Frontal cortex (tissue), 4 donors: ENCODE measurements around the gene RPTOR. TPM values are rescaled to one million over a fixed set of nuclear protein-coding genes. Genes with fewer than 3 reads are reported as not detected.

ENCODE experiments used
- DNase-seq, 2 donors: peaks; one replicate each; pipeline ENCODE4 v3.0.0; 2012; ENCODE audit warnings: low spot score in 2 of 2
- FAIRE-seq: peaks from 2 replicates; lab custom pipeline; 2012; peaks lifted over from hg19 to GRCh38; lab: Jason Lieb, UNC
- total RNA-seq: library from RNA; depleted of rRNA; stranded (reverse); fragments of >200 nt; gene quantifications from one replicate; pipeline ENCODE4 v1.2.3, GENCODE V29; 2014
- donor health status: control.
- donor health status: control.
- donor health status: control.

The RPTOR gene
- total RNA-seq, 1 donor from 2014 or later: 12.2 TPM

DNA sequence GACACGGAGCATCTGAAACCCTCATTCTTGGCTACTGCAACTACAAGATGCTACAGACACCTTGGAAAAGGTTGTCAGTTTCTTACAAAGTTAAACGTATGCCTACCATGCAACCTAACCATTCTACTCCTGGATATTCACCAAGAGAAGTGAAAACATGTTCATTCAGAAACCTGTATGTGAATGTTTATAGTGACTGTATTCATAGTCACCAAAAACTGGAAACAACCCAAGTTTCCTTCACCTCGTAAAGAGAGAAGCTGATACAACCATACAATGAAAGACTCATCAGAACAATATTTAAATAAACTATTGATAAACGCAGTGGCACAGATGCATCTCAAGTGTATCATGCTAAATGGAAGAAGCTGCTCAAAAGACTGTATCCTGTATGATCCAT lies 391.6 kb downstream of the RPTOR start:
- no peak for DNase-seq
- FAIRE-seq: no peak

DNA sequence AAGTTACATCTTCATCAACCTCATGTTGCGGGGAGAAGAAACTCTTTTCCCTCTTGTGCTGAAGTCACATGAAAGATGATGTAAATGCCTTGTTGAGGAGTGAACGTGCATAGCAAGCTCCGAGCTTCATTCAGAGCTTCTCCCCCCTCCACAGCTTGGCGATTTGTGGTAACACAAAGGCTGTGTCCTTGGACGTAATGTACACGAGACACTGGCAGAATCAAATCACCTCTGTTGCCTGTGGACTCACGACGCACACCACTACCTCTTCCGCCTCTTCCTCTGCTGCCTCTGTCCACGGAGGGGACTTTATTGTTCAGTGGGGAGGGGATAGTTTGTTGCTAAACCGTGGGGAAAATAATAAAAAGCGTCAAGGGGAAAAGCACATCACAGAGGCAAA lies 392.1 kb downstream of the RPTOR start:
- no peak for DNase-seq
- FAIRE-seq: no peak

DNA sequence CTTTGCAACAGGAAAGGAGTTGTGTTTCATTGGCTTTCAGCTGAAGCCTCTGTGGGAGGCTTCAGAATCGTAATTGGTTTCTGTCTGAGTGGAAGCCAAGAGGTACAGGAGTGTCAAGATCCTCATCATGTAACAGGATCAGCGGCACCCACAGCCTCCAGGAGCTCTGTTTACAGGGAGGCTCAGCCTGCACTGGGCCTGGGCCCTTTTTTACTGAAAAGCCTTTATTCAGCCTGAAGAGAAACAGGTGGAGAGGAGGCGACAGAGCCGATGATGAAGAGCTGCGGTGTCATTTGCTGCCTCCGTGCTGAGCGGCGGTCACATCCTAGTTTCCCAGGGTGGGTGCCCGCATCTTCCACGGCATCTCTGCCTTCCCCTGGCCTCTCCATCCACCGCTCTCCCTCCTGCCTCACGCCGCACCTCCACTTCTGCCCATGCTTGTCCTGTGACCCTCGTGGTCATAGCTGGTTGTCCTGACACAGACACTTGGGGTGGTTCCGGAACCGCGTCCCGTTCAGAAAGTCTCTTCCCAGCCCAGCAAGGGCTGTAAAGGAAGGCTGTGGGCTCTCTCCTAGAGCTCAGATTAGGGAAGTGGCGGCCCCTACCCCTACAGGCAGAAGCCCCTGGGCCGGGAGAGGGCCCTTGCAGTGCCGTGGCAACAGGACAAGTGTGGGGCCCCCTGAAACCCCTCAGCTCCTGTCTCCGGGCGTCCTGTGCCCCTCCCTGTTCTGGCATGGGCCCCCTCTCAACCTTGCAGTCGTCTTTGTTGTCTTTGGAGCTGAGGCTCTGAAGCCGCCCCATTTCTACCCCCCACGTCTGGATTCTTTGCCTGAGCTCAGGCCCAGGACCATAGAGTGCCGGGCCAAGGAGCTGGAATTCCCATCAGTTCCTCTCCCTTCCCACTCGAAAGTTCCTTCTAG lies 393.1 kb downstream of the RPTOR start:
- DNase-seq: no peak
- FAIRE-seq: no peak

DNA sequence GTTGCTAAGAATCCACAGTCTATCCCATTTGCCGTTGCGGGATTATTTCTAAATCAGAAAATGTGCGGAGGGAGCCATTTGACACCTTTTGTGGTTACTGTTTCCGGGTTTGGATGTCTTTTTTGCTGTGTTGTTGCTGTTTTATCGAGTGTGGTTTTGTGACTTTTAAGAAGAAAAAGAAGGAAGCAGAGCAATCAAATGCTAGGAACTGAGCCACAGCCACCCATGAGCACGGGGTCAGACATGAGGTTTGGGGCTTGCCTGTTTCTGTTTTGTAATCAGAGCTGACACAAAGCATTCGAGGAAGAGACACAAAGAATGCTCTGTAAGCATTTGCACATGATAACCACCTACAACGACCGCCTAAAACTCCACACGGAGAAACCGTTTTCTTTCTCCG lies 393.9 kb downstream of the RPTOR start:
- no peak for FAIRE-seq
- DNase-seq: no peak

DNA sequence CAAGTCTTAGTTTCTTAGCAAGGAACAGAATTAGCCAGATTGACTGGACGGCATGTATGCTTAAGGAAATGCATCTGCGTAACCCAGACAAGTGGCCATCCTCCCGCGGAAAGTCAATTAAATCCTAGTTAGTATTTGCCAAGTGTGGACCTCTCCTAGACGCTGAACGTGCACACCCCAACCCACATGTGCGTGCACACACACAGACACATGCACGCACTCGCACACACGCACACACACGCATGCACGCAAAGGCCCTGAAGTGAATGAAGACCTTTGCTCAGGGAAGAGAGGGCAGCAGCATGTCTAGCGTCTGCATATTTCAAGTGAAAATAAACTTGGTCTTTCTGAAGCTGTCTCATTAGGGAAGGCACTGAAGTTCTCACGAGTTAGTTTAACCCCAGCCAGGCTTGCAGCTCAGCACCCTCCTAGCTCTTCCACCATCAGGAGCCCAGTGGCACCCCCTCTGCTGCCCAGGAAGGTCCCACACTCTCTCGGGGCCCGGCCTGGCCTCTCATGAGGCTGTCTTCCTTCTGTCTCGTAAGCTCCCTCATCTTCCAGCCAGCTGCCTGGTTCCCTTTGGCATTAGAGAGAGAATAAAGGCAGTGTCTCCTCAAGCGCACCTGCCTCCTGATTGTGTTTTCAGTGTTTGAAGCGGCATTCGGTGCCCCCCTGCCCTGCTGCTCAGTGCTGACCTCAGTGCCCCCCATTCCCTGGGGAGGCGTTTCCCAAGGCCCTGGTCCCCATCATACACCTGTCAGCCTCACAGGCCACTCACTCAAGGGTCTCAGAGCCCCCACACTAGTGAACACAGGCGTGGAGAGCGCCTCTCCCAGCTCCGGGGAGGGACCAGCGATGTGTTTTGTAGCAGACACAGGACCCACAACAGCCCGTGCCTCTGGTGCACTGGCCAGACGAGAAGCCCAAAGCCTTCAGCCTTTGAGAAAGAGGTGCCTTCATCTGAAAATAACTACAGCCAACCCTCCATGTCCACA lies 394.8 kb downstream of the RPTOR start:
- no peak for DNase-seq

DNA sequence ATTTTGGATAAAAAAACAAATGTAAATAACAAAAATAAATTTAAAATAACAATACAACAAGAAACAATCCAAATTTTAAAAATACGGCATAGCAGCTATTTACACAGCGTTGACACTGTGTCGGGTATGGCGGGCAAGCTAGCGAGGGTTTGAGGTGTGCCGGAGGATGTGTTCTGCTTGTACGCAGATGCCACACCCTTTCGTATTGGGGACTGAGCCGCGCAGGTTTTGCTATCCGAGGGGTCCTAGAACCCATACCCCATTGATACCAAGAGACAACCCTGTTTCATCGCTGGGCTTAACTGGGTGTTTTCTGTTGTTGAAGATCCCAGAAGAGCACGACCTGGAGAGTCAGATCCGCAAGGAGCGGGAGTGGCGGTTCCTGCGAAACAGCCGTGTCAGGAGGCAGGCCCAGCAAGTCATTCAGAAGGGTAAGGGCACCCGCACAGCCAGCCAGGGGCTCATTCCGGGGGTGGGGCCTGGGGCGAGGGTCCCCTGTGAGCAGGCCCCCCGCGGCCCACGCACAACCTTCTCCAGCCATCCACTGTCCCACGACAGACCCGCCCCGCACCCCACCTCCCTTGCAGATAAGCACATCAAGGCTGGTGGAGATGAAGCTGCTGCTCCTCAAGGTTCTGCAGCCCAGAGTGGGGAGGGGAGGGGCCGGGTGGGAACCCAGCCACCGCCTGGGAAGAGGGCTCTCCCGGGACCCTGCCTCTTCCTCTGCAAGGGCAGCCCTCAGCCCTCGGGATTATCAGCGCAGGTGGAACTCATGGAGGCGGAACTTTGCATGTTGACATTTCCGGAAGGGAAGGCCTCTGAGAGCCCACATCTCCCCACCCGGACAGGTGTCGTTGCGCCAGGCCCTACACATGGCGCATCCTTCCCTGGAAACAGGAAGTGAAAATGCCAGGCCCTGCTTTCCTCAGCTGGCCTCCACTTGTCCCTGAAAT lies 395.8 kb downstream of the RPTOR start:
- FAIRE-seq (no peak), DNase-seq (no peak)

More for the DNA sequence above, 394.8 kb downstream of the RPTOR start:
- FAIRE-seq: no peak

DNA sequence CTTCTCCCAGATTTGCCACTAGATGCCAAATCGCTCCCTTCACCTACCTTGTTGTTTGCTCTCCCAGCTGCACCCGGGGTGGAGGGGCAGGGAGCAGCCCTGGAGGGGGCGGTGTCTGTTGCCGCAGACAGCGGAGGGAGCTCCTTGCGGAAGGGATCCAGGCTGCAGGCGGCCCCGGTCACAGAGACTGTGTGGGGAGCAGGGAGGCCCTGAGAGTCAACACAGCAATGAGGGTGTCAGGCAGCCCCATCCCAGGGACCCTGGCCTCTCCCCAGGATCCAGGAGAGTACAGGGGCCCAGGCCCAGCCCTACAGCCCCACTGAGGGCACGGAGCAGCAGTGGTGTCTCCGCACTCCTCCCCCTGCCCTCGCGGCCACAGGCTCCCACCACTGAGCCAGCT lies 396.5 kb downstream of the RPTOR start:
- no peak for FAIRE-seq
- no peak for DNase-seq

DNA sequence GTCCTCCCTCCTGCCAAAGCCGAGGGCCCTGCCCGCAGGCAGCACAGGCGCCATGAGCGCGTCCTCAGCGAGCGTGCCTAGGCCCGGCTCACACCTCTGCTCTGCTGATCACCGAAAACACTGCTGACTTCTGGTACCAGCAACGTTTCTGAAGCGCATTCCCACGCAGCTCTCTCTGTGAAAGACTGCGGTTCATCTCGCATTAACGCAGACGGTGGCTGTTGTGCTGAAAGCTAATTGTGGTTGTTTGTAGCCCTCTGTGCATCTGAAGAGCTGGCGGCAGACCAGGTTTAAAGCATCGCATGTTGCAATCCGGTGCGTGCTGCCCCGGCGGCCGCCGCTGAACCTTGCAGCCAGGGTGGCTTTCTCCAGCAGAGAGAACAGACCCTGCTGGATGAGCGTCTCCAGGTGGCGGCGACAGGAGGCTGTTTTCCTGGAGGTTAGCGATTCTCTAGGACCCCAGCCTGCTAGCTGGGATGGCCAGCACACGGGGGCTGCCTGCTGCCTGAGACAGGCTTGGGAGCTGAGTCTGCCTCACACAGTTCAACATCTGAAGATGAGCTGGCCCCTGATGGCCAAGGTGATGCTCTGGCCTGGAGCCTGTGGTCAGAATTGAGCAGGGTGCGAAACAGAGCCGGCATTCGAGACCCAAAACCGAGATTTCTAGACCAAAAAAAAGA lies 397.2 kb downstream of the RPTOR start:
- FAIRE-seq (no peak), DNase-seq (no peak)

DNA sequence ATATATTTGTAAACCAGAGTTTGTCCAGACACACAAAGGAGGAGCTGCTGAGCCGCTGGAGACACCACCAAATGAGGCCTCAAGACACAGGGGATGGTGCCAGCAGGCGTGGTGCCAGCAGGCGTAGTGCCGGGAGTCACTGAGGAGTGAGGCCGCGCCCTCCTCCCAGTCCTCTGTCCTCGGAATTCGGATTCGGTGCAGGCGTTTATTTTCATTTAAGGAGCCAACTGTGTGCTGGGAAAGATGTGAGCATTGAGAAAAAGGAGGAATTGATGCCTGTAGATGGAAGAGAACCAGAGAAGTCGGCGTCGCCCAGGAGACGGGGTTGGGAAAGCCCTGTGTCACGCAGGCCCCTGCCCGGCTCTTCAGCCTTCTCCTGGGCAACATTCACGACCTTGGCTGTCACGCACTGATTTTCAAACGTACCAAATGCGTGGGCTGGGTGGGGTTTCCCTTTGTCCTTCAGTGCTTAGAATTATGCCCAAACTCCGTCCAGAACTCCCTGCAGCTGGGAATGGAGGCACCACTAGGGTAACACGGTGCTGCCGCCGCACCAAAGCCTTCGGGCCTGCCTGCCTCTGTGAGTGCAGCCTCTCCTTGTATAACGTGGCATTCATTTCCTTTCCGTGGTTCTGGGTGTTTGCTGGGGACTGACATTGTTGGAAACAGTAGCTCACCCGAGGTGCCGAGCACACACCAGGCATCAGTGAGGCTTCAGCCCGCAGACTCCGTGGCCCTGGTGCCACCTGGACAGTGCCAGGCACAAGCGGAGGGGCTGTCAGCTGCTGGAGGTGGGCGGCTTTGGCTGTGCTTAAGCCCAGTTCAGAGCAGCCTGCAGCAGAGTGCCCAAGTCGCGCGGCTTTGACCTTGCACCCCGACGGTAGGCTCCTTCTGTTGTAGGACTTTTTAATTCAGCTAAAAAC lies 398.0 kb downstream of the RPTOR start:
- DNase-seq: peak; percentile 58 to 74
- no peak for FAIRE-seq

DNA sequence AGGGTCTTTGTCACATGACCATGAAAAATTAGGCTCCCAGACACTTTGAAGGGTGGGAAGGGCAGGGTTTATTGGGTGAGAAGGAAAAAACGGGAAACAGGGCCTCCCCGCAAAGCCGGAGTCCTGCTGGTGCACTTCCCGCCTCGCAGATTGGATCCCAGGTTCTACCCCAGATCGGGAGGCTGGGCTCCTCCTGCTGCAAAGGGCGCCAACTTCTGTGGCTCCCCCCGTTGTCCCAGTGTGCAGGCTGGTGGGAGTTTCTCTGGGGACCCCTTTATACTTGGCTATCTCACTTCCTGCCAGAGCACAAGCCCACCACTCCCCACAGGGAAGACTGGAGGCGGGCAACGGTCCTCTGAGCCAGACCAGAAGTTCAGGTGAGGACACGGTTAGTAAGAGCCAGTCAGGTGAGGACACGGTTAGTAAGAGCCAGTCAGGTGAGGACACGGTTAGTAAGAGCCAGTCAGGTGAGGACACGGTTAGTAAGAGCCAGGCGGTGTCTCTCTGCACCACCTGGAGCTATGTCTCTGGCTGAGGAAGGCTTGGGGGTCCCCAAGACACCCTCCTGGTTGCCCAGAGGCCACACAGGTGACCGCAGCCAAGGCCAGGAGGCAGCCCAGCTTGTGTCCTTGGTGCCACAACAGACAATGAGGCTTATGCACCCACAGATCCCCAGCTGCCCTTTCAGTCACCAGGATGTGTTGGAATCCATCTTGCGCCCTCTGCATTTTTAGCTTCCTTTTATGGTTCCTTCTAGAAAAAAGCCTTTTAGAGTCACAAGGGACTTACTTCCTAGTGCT lies 398.9 kb downstream of the RPTOR start:
- FAIRE-seq (no peak), DNase-seq (no peak)

DNA sequence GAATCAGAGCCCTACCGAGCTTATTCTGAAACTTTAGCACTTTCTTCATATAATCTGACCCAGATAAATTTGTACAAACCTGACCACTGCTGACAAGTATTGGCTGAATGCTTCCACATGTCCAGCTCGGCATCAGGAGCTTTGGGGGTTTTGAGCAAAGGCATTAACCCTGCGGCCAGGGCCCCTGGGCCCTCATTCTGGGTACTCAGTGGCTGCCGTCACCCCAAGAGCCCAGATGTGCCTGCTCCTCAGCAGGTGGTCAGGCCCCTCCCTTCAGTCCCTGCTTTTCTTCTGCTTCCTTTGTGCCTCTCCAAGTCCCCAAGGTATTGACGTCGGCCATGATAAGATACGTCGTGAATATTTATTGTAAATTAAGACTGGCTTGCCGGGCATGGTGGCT lies 399.7 kb downstream of the RPTOR start:
- no peak for DNase-seq

DNA sequence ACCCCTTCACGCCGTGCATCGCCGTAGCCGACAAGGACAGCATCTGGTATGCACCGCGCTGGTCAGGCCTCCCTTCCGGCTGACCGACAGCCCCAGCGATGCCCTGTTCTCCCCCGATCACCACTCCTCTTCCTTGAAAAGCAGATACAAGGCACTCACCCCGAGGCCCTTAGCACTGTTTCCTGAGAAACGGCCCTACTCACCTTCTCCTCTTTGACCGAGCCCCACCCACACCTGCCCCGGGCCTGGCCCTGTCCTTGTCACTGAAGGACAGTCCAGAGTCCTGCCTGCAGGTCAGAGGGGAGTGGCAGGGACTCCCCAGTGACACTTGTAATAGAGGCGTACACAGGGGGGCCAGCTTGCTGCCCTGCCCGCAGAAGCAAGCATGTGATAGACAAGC lies 401.1 kb downstream of the RPTOR start:
- DNase-seq: no peak
- no peak for FAIRE-seq

More for the DNA sequence above, 399.7 kb downstream of the RPTOR start:
- FAIRE-seq: no peak

DNA sequence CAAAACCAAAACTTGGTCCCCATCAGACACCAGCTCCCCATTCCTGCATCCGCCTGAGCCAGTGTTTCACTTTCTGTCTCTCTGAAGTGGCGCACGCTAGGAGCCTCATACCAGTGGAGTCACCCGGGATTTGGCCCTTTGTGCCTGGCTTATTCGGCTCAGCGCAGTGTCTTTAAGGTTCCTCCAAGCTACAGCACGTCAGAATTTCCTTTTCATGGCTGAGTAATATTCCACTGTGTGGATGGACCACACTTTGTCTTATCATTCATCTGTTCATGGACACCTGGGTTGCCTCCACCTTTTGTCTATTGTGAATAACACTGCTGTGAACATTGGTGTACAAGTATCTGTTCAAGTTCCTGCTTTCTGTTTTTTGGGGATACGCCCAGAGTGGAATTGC lies 401.8 kb downstream of the RPTOR start:
- FAIRE-seq (no peak), DNase-seq (no peak)

DNA sequence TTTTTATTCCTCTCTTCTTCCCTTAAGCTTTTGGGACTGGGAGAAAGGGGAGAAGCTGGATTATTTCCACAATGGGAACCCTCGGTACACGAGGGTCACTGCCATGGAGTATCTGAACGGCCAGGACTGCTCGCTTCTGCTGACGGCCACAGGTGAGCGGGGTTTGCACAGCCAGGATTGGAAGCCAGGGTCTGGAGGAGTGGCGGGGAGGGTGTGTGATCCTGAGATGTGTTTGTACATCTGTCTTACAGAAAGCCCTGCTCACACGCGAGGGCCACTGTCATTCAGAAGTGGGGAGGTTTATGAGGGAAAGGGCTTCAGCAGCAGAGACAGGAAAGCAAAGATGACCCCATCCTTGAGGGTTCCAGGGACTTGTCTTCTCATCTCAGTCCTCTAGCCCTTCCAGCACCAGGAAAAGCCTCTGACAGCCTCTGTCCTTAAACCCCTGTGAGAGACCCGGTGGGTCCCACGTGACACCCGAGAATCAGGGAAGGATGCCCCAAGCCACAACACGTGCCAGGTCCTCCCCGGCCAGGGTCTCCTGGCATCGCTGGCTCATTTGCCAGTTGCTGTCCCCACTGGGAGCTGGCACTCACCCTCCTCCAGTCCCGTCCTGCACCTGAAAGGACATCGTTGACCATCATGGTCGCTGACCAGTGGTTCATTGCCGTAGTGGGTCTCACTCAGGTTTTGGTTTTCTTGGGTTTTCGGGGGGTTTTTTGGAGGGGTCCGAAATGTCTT lies 402.7 kb downstream of the RPTOR start:
- no peak for DNase-seq
- no peak for FAIRE-seq

DNA sequence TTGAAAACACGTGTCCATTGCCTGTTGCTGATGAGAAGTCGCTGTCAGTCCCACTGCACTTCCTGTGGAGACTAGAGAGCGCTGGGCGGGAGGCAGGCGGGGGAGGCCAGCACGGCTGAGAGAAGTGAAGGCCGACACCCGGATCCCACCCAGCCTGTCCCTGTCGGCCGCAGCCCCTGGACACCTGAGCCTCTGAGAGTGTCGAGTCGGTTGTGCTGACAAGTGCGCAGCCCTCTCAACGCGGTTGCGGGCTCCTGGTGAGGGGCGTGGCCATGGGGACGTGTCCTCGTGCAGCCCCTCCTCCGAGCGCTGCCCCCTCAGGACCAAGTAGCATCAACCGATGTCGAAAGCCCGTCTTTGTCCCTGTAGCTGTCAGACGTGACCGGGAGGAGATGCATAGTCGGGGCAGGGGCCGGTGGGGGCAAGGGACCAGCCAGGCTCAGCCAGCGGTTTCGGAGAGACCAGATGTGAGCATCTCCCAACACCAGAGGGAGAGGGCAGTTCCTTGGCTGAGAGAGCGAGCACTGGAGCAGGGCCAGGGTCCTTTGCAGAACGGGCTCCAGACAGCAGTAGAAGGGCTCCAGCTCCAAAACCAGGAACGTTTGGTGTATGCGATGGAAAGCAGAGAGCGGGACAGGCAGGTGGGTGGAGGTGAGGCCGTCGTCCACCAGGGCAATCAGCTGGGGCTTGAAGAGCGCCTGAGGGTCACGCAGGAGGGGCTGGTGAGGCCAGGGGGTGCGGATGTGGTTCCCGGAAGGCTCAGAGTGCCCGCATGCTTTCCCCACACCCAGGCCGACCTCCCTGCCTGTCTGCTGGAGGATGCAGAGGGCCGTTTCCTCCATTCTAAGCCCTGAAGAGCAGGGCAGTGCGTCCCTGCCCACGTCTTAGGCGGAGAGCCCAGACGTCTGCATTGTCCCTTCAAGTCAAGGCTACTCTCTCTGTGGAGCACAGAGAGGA lies 403.7 kb downstream of the RPTOR start:
- DNase-seq (no peak), FAIRE-seq (no peak)
